Measurements from ENCODE around the gene PRR36. TPM values are rescaled to one million over a fixed set of nuclear protein-coding genes. Genes with fewer than 3 reads are reported as not detected.

Gene PRR36
- total and polyA plus RNA-seq, 10 of the 15 experiments (the other 5 are each of a cell fraction or from before 2014, with no cell fraction given), result 0.04 TPM; not detected in 9

DNA sequence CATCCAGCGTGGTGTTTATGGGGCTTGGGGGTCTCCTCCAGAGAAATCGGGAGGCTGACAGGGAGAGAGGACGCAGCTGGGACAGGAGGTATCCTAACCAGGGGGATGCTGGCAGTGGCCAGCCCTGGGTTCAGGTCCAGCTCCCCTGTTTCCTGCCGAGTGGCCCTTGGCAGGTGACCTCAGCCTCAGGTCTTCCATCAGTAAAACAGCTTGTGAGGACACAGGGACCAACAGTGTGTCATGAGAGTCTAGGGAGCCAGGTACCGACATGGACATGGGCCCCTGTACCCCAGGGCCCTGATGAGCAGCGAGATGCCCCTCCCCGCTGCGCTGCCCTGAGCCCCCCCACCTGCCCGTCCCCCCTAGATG, 24.6 kb downstream of the PRR36 start:
- 50% methylated on average over 9 of the region's 9 CpGs for WGBS (ENCODE audit: insufficient coverage, insufficient replicate concordance, low lambda C conversion rate, missing lambda C conversion rate)
- Histone ChIP-seq H3K4me1 (ENCODE audit: control insufficient read depth, insufficient read depth, low read length) (no peaks in the 10 kb centered on the region; the same call in 1 of the 2 replicates), H4K20me1 (ENCODE audit: control insufficient read depth, insufficient read depth) (no peaks in the 10 kb centered on the region), H3K27ac (ENCODE audit: control insufficient read depth, insufficient read depth) (no peak overlapping the region), H3K9ac (ENCODE audit: control insufficient read depth, insufficient read depth, low read length) (no peak overlapping the region), H3K4me3 (no peak overlapping the region), H3K27me3 (replicated peaks in 1 of 2; ENCODE audit: control insufficient read depth in 2 of 2, insufficient read depth in 2 of 2, low read length in 1 of 2) (no peaks in the 10 kb centered on the region), H3K36me3 (ENCODE audit: control insufficient read depth in 2 of 2, insufficient read depth in 2 of 2, low read length in 1 of 2) (no peaks in the 10 kb centered on the region), H3K9me3 (replicated peaks; ENCODE audit: control insufficient read depth, insufficient read depth, low read length) (no peaks in the 10 kb centered on the region), H3K79me2 (ENCODE audit: control insufficient read depth, insufficient read depth, low read length) (no peaks in the 10 kb centered on the region), H2AFZ (ENCODE audit: control insufficient read depth, low read depth, low read length) (no peak overlapping the region), H3K4me2 (ENCODE audit: control insufficient read depth, insufficient read depth) (no peak overlapping the region)
- intact Hi-C loops (cut with micrococcal nuclease; ENCODE audit: unreplicated experiment) (no loop called here), in situ Hi-C loops (cut with MboI) (no loop called here)
- ATAC-seq (no peak), DNase-seq (ENCODE audit: low read depth, low spot score) (no peak), FAIRE-seq (no peak)
- no TSS peak for BruUV-seq (replicated peaks)
- ChIA-PET RAD21 (ENCODE audit: unreplicated experiment) (interaction anchor here (0.6 kb wide), 1 partner anchor 728 kb away, joined by 5 read pairs; no protein-coding TSS in a partner anchor), POLR2A (no interaction called here), SMC1A (ENCODE audit: uncharacterized antibody, unreplicated experiment) (no interaction called here), CTCF (no interaction called here)
- TF ChIP-seq CBFB (IDR thresholded peaks at IDR 0.05; ENCODE audit: low read depth), result no peak
- no peak for TF ChIP-seq BACH1 (IDR thresholded peaks at IDR 0.05; ENCODE audit: borderline replicate concordance)
- TF ChIP-seq PKNOX1 (IDR thresholded peaks at IDR 0.05), result no peak
- TF ChIP-seq, protein P1, sequence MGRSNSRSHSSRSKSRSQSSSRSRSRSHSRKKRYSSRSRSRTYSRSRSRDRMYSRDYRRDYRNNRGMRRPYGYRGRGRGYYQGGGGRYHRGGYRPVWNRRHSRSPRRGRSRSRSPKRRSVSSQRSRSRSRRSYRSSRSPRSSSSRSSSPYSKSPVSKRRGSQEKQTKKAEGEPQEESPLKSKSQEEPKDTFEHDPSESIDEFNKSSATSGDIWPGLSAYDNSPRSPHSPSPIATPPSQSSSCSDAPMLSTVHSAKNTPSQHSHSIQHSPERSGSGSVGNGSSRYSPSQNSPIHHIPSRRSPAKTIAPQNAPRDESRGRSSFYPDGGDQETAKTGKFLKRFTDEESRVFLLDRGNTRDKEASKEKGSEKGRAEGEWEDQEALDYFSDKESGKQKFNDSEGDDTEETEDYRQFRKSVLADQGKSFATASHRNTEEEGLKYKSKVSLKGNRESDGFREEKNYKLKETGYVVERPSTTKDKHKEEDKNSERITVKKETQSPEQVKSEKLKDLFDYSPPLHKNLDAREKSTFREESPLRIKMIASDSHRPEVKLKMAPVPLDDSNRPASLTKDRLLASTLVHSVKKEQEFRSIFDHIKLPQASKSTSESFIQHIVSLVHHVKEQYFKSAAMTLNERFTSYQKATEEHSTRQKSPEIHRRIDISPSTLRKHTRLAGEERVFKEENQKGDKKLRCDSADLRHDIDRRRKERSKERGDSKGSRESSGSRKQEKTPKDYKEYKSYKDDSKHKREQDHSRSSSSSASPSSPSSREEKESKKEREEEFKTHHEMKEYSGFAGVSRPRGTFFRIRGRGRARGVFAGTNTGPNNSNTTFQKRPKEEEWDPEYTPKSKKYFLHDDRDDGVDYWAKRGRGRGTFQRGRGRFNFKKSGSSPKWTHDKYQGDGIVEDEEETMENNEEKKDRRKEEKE (IDR thresholded peaks at IDR 0.05), result no peak
- no peak for TF ChIP-seq FOS (IDR thresholded peaks at IDR 0.05; ENCODE audit: borderline replicate concordance, extremely low read depth, insufficient read length)
- TF ChIP-seq BCL3 (IDR thresholded peaks at IDR 0.05; ENCODE audit: borderline replicate concordance, insufficient read depth, low read depth, low read length, poor library complexity, severe bottlenecking), result no peak
- TF ChIP-seq, protein P2, sequence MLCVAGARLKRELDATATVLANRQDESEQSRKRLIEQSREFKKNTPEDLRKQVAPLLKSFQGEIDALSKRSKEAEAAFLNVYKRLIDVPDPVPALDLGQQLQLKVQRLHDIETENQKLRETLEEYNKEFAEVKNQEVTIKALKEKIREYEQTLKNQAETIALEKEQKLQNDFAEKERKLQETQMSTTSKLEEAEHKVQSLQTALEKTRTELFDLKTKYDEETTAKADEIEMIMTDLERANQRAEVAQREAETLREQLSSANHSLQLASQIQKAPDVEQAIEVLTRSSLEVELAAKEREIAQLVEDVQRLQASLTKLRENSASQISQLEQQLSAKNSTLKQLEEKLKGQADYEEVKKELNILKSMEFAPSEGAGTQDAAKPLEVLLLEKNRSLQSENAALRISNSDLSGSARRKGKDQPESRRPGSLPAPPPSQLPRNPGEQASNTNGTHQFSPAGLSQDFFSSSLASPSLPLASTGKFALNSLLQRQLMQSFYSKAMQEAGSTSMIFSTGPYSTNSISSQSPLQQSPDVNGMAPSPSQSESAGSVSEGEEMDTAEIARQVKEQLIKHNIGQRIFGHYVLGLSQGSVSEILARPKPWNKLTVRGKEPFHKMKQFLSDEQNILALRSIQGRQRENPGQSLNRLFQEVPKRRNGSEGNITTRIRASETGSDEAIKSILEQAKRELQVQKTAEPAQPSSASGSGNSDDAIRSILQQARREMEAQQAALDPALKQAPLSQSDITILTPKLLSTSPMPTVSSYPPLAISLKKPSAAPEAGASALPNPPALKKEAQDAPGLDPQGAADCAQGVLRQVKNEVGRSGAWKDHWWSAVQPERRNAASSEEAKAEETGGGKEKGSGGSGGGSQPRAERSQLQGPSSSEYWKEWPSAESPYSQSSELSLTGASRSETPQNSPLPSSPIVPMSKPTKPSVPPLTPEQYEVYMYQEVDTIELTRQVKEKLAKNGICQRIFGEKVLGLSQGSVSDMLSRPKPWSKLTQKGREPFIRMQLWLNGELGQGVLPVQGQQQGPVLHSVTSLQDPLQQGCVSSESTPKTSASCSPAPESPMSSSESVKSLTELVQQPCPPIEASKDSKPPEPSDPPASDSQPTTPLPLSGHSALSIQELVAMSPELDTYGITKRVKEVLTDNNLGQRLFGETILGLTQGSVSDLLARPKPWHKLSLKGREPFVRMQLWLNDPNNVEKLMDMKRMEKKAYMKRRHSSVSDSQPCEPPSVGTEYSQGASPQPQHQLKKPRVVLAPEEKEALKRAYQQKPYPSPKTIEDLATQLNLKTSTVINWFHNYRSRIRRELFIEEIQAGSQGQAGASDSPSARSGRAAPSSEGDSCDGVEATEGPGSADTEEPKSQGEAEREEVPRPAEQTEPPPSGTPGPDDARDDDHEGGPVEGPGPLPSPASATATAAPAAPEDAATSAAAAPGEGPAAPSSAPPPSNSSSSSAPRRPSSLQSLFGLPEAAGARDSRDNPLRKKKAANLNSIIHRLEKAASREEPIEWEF (IDR thresholded peaks at IDR 0.05; ENCODE audit: insufficient replicate concordance, low read depth, low read length), result no peak
- no peak for TF ChIP-seq USF1 (IDR thresholded peaks at IDR 0.05; ENCODE audit: borderline replicate concordance, extremely low read length, insufficient read depth, low read depth, low read length)
- TF ChIP-seq TBL1XR1 (IDR thresholded peaks at IDR 0.05; ENCODE audit: low read depth, low read length), result no peak
- TF ChIP-seq ETV6 (conservative IDR thresholded peaks at IDR 0.05 in 1 of 2, IDR thresholded peaks at IDR 0.05 in 1 of 2; ENCODE audit: borderline replicate concordance in 1 of 2, low read depth in 1 of 2), result no peak
- no peak for TF ChIP-seq ZNF207 (IDR thresholded peaks at IDR 0.05; ENCODE audit: borderline replicate concordance)
